GM12875 (cell line): ENCODE results near the gene HS6ST3.
A peak's percentile ranks its signal among the peaks of the same experiment; 100 is the strongest.

Experiments used
- H3K4me3 ChIP-seq: one replicate; pipeline ENCODE4 v1.5.1; 2011; ENCODE audit warnings: low read depth, low read length, control low read depth
- TF ChIP-seq, protein P1 (sequence below): IDR thresholded peaks from 2 replicates; pipeline ENCODE4 v1.5.1; 2011; ENCODE audit warnings: low read depth, mild to moderate bottlenecking, control low read depth, inconsistent platforms, low read length, moderate library complexity, borderline replicate concordance; ENCODE audit not compliant: insufficient read depth

HS6ST3 gene

DNA sequence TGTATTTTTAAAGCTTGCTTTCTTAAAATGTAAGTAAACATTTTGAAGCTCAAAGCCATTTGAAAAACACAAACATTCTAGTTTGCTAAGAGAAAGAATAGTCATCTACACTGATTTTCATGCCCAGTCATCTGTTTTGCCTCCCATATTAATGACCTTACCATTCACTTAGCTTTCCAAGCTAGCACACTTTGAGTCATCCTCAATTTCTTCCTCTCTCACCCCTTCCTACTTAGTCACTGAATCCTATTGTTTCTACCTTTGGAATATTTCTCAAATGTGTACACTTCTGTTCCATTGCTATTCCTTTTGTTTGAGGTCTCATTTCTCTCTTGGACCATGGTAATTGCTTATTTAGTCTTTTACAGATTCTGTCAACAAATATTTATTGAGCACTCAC is 7.3 kb upstream of the HS6ST3 start:
- no peak overlapping the region for H3K4me3 ChIP-seq
- TF ChIP-seq, protein P1, sequence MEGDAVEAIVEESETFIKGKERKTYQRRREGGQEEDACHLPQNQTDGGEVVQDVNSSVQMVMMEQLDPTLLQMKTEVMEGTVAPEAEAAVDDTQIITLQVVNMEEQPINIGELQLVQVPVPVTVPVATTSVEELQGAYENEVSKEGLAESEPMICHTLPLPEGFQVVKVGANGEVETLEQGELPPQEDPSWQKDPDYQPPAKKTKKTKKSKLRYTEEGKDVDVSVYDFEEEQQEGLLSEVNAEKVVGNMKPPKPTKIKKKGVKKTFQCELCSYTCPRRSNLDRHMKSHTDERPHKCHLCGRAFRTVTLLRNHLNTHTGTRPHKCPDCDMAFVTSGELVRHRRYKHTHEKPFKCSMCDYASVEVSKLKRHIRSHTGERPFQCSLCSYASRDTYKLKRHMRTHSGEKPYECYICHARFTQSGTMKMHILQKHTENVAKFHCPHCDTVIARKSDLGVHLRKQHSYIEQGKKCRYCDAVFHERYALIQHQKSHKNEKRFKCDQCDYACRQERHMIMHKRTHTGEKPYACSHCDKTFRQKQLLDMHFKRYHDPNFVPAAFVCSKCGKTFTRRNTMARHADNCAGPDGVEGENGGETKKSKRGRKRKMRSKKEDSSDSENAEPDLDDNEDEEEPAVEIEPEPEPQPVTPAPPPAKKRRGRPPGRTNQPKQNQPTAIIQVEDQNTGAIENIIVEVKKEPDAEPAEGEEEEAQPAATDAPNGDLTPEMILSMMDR: no peak

DNA sequence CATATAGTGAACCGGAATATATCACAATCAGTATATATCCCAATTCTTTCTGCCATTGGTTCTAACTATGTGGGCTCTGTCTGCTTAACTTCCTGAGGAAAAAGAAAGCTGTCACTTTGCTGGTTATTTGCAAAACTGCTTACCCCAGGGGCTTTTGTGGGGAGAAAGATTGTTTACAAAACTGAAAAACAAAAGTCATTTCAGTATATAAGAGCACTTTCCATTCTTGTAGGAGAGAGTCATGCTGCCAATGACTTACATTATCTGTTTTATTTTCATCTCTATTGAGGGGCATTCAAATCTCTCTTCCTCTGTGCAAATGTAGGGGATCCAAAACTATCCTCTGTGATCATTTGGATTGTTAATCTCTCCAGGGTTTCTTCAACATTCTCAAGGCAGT is 3.2 kb upstream of the HS6ST3 start:
- TF ChIP-seq, protein P1: no peak

DNA sequence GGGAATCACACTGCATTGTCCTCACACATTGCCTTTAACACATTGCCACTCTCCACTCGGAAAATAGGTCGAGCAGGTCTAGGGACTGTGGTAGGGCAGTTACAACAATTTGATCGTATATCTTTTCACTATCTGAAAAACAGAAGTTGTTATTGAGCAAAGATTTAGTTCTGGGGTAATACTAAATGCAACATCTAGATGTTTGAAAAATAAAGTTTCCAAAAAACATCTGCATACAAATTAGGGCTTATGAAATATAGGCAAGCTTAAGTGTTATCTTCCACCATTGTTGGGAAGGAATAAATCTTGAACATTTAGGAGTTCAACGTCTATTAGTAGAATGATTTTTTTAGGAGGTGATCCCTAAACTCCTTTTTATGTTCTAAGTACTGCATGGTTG is 768 bp upstream of the HS6ST3 start:
- TF ChIP-seq, protein P1: no peak
- H3K4me3 ChIP-seq: no peak overlapping the region

More for the DNA sequence above, 3.2 kb upstream of the HS6ST3 start:
- H3K4me3 ChIP-seq: no peak overlapping the region

DNA sequence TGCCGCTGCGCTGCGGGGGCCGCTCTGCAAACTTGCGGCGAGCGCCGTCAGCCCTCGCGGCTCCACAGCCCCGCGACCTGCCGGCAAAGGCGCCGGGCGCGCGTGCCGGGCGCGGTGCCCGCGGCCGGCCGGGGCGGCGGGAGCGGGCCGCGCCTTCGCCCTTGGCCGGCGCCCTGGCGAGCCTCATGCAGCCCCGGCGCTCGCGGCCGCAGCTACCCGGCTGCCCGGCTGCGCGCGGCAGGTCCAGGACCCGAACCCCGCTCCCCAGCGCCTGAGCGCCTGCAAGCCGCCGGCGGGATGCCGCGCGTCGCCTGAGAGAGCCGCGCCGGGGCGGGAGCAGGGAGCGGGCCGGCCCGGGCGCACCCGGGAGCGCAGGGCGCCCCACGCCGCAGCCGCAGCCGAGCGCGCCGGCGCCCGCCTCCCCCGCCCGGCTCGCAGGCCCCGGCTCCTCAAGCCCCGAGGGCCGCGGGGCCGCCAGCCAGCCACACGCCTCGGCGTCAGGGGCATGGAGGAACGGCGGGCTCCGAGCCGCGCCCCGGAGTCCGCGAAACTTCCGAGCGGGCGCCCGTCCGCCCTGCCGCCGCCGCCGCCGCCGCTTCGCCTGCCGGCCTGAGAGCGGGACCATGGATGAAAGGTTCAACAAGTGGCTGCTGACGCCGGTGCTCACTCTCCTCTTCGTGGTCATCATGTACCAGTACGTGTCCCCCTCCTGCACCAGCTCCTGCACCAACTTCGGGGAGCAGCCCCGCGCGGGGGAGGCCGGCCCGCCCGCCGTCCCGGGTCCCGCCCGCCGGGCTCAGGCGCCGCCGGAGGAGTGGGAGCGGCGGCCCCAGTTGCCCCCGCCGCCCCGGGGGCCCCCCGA is 564 bp downstream of the HS6ST3 start:
- H3K4me3 ChIP-seq: peak overlapping the region; percentile 39
- TF ChIP-seq, protein P1: no peak

DNA sequence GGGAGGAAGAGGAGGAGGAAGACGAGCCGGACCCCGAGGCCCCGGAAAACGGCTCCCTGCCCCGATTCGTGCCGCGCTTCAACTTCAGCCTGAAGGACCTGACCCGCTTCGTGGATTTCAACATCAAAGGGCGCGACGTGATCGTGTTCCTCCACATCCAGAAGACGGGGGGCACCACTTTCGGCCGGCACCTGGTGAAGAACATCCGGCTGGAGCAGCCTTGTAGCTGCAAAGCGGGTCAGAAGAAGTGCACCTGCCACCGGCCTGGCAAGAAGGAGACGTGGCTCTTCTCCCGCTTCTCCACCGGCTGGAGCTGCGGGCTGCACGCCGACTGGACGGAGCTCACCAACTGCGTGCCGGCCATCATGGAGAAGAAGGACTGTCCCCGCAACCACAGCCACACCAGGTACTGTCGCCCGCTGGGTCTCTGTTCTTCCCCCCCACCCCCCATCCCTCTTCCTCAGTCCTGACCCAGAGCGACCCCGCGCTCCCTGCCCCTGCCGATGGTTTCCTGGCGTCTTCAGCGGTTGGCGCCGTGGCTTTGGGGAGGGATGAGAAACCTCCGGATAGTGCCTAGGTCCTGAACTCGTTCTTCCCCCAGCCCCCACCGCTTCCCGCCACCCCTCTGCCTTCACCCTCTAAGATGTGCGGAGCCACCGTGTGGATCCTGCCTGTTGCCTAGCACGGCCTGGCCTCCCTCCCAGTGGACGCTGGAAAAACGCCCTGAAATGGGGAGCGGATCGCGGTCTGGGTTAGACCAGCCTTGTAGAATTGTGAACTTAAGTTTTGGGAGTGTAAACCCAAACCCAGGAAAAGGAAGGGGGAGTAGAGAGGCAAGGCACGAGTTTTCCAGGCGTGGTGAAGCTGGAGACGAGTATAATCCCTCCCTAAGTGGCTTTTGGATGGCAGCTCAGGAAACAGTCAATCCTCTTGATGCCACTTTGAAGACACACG is 1.5 kb downstream of the HS6ST3 start:
- no peak overlapping the region for H3K4me3 ChIP-seq
- TF ChIP-seq, protein P1: no peak

DNA sequence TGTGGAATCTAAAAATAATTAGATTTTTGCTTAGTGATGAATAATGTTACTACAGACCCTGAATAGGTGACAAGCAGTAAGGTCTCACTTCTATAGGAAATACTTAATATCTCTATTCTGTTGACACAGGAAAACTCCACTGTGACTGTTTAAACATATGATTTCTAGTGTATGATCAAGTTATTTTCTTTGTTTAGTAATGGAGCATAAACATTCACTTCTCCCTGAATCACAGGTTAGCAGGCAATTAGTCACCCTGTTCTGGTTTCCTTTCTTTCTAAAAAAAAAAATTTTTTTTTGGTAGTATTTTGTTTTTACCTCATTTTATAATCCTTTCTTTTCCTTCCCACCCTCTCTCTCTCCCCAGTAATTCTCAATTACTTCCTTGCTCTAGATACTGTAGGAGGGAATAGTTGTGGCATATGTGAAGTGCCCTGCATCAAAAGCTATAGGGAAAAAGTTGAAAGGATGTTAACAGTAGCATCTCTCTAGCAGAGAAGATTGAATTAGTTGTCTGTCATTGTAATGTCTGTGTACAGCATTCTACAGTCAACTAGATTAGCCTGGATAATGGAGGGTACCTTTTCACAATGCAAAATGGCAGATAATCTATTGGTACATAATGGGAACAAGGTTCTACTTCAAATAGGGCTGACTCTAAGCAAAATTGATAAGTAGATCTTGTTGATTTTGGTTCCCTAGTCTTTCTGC is 3.5 kb downstream of the HS6ST3 start:
- TF ChIP-seq, protein P1: no peak
- no peak overlapping the region for H3K4me3 ChIP-seq
